HL-60/S4 (cell line): ENCODE results near the gene GMFB.

Experiments used
- in situ Hi-C: fragments of 300-500 bp; cut with MboI; formaldehyde crosslinking; loops from 2 replicates; pipeline ENCODE4 v1.14.3; 2022; ENCODE audit warnings: low sequenced_read_pairs

GMFB gene

DNA sequence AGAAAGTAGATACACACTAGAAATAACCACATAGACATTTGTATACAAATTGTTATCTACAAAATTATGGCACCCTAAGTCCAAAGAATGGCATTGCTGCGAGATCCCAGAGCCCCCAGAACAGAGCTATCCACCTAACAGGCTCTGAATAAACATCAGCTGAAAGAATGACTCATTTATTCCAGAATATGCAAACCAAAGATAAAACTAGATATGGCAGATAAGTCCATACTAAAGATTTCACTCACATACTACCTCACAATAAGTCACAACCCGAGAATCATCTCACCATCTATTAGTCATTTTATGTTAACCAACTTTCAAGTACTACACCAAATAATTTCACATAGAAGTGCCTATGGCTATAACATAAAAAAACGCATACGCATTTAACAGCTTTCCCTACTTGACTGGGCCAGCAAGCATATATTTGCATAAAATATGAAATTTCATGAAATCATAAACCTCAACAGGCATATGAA lies 53.2 kb downstream of the GMFB start:
- in situ Hi-C loops = no loop called here

DNA sequence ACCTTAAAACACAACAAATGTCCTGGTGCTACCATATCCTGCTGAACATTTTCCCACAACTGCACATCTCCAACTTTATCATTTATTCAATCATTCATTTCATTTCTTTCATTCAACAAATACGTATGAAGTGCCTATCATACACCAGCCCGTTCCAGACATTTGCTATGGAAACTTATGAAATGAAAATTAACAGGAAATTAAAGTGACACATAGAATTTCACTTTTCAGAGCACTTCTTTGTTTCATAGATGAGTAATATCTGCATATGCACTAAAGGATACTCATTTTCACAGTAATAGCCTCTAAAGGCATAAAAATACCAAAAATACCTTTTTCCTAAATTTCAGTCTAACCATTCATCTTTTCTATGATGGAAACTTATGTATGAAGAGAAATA lies 60.3 kb downstream of the GMFB start:
- in situ Hi-C loops = no loop called here

DNA sequence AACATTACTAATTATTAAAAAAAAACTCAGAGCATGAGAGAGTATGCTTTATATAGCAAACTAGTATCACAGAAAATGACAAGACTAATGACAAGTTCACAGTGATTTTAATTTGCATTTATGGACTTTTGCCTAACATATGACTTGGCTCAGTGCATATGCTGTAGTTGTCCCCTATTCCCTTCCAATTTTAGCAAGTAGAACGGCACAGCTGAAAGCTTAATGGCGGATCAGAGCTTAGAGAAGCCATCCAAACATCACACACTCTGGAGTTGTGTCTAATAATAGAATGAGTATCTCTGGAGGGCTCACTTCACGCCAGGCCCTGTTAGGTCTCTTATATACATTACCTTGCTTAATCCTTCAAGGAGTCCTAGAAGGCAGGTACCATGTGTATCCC lies 60.9 kb downstream of the GMFB start:
- in situ Hi-C loops = no loop called here

DNA sequence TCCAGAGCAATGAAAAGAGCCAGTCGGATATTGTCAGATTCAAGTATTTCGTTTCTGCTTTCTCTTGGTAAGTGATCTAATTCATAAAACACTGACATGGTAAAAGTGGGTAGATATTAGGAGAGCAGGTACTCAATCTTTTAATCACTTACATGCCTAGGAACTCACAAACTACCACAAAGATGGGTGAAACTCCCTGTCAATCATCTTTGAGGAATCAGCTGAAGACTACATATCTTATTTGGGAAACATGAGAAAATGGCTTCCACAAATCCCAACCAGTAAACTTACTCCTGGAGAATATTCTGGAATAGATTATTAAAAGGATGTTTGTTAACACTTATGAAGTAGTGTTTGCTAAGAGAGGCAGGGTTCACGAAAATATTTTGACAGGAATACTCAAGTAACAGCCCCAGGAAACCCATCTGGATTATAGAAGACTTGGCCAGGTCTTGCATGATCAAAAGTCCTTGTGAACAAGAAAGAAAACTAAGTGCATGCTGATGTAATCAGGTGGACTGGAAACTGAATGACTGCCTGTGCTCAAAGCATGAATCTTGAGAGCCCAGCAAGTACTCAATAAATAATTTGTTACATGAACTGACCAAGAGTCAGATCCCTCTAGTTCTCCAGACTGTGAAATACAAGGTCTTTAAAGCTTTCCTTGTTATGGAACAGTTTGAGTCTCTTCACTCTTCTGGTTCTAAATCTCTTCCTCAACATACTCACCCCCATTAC lies 63.1 kb downstream of the GMFB start:
- in situ Hi-C loops = no loop called here

DNA sequence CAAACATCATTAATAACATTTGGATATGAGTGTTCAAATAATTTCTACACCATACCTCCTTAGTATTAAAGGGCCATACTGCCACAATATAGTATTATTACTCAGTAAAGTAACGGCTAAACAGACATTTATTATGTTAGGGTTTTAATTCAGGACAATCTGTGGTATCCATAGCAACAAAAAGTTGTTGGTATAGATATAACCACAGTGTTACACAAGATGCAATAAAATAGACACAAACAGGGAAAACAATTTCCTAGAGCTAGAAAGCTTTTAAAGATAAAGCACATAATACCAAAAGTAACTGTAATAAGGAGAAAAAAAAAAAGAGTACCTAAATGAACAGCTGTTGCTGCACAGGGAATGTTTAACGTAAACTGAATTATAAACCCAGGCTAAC lies 63.7 kb downstream of the GMFB start:
- in situ Hi-C loops = no loop called here
